Measurements from ENCODE around the gene FGF1.

Gene FGF1

DNA sequence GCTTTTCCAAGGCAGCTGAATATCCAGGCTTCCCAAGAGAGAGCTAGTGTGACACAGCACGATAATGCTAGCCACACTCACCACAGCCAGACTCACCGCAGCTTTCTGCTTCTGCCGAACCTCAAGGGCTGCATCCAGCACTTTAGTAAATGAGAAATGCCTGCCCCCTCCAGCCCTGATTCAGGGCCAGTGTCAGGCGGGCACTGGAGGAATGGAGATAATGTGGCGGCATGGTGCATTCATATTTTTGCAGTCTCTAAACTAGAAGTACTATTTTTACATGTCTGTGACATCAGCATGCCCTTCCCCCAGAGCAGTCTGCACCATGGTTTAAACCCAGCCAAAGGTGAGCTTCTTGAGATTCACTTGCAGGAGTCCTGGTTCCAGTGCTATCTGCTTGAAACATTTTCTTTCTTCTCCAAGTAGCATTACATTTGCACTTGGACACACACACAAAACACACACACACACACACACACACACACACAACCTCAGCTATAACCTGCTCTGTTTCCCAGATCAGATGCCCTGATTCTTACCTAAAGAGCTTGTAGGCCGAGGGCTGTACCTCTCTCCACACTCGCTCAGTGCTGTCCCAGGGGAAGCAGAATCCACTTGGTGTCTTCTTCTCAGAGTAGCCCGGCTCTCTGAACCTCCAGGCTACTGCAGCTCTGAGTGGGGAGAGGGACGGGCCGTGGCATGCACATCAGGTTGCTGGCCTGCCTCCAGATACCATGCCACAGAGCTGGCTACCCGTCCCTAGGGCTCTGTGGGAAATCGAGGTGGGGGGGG is at the start of gene FGF1:
TSS of gene FGF1 (minus strand) at position 673 of the 792 bp plus-strand sequence. CDS start 71,963 bp downstream, outside the sequence.
- Histone ChIP-seq H3K9ac (ENCODE audit: low read depth in 1 of 2, low read length in 2 of 2) (no peak within 1 kb of the TSS), H3K36me3 (ENCODE audit: control insufficient read depth in 1 of 2, insufficient read depth in 2 of 2, low read length in 2 of 2) (no peaks in the 10 kb centered on the region), H3K27ac (ENCODE audit: low read depth, low read length) (no peak within 1 kb of the TSS), H3K4me3 (ENCODE audit: low read depth in 1 of 2, low read length in 2 of 2) (no peak within 1 kb of the TSS), H3K27me3 (ENCODE audit: control insufficient read depth in 1 of 2, insufficient read depth in 2 of 2, low read length in 2 of 2) (no peaks in the 10 kb centered on the region), H3K9me3 (ENCODE audit: control insufficient read depth in 1 of 2, low read length in 2 of 2) (no peaks in the 10 kb centered on the region), H3K4me1 (ENCODE audit: control insufficient read depth in 1 of 2, insufficient read depth in 2 of 2, low read length in 2 of 2) (peaks cover 0 to 4% of the 10 kb centered on the region in 2 donors)

- Histone ChIP-seq H3K36me3 (ENCODE audit: control insufficient read depth in 1 of 2, insufficient read depth in 2 of 2, low read length in 2 of 2) (no peaks in the 10 kb centered on the region), H3K27me3 (ENCODE audit: control insufficient read depth in 1 of 2, insufficient read depth in 2 of 2, low read length in 2 of 2) (no peaks in the 10 kb centered on the region), H3K27ac (ENCODE audit: low read depth, low read length) (no peak overlapping the region), H3K4me3 (ENCODE audit: low read depth in 1 of 2, low read length in 2 of 2) (no peak overlapping the region), H3K9me3 (ENCODE audit: control insufficient read depth in 1 of 2, low read length in 2 of 2) (no peaks in the 10 kb centered on the region), H3K4me1 (ENCODE audit: control insufficient read depth in 1 of 2, insufficient read depth in 2 of 2, low read length in 2 of 2) (no peaks in the 10 kb centered on the region), H3K9ac (ENCODE audit: low read depth in 1 of 2, low read length in 2 of 2) (no peak overlapping the region)
Observed at GRCh38 chr5:142727735-142728047, 41.8 kb upstream of the FGF1 start.

- peaks cover under 1 to 2% of the 10 kb centered on the region in 2 donors for H3K4me1 ChIP-seq (ENCODE audit: control insufficient read depth in 1 of 2, insufficient read depth in 2 of 2, low read length in 2 of 2)
- H3K36me3 ChIP-seq (ENCODE audit: control insufficient read depth in 1 of 2, insufficient read depth in 2 of 2, low read length in 2 of 2): no peaks in the 10 kb centered on the region
- H3K9me3 ChIP-seq (ENCODE audit: control insufficient read depth in 1 of 2, low read length in 2 of 2): no peaks in the 10 kb centered on the region
- H3K4me3 ChIP-seq (ENCODE audit: low read depth in 1 of 2, low read length in 2 of 2): no peak overlapping the region
- H3K9ac ChIP-seq (ENCODE audit: low read depth in 1 of 2, low read length in 2 of 2): no peak overlapping the region
- H3K27me3 ChIP-seq (ENCODE audit: control insufficient read depth in 1 of 2, insufficient read depth in 2 of 2, low read length in 2 of 2): no peaks in the 10 kb centered on the region
- H3K27ac ChIP-seq (ENCODE audit: low read depth, low read length): no peak overlapping the region
Observed at GRCh38 chr5:142726188-142726731, 40.4 kb upstream of the FGF1 start.

GRCh38 chr5:142725231-142726187 is 39.6 kb upstream of the FGF1 start:
- Histone ChIP-seq H3K9ac (ENCODE audit: low read depth in 1 of 2, low read length in 2 of 2) (no peak overlapping the region), H3K36me3 (ENCODE audit: control insufficient read depth in 1 of 2, insufficient read depth in 2 of 2, low read length in 2 of 2) (no peaks in the 10 kb centered on the region), H3K9me3 (ENCODE audit: control insufficient read depth in 1 of 2, low read length in 2 of 2) (no peaks in the 10 kb centered on the region), H3K4me3 (ENCODE audit: low read depth in 1 of 2, low read length in 2 of 2) (no peak overlapping the region), H3K27ac (ENCODE audit: low read depth, low read length) (no peak overlapping the region), H3K4me1 (ENCODE audit: control insufficient read depth in 1 of 2, insufficient read depth in 2 of 2, low read length in 2 of 2) (peaks cover 7 to 8% of the 10 kb centered on the region in 2 donors), H3K27me3 (ENCODE audit: control insufficient read depth in 1 of 2, insufficient read depth in 2 of 2, low read length in 2 of 2) (no peaks in the 10 kb centered on the region)

DNA sequence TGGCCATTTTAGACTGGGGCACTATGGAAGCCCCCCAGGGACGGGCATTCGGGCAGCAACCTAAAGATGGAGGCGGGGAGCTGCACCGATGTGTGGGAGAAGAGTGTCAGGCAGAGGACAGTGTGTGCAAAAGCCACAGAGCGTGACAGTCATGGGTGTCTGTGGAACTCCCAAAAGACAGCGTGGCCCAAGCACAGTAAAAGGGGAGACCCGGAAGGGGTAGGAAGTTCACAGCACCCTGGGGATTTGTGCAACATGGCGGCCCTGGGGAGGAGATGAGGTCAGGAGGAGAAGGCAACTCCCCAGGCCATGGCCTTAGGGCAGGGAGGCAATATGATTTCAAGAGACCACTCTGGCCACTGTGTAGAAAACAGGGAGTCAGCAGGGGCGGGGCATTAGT is 38.9 kb upstream of the FGF1 start:
- H3K9me3 ChIP-seq (ENCODE audit: control insufficient read depth in 1 of 2, low read length in 2 of 2): no peaks in the 10 kb centered on the region
- no peak overlapping the region for H3K27ac ChIP-seq (ENCODE audit: low read depth, low read length)
- H3K4me1 ChIP-seq (ENCODE audit: control insufficient read depth in 1 of 2, insufficient read depth in 2 of 2, low read length in 2 of 2): peaks cover 7 to 12% of the 10 kb centered on the region in 2 donors
- no peak overlapping the region for H3K9ac ChIP-seq (ENCODE audit: low read depth in 1 of 2, low read length in 2 of 2)
- no peaks in the 10 kb centered on the region for H3K36me3 ChIP-seq (ENCODE audit: control insufficient read depth in 1 of 2, insufficient read depth in 2 of 2, low read length in 2 of 2)
- H3K4me3 ChIP-seq (ENCODE audit: low read depth in 1 of 2, low read length in 2 of 2): no peak overlapping the region
- H3K27me3 ChIP-seq (ENCODE audit: control insufficient read depth in 1 of 2, insufficient read depth in 2 of 2, low read length in 2 of 2): no peaks in the 10 kb centered on the region

GRCh38 chr5:142722896-142723295 is 37.0 kb upstream of the FGF1 start:
- Histone ChIP-seq H3K27me3 (ENCODE audit: control insufficient read depth in 1 of 2, insufficient read depth in 2 of 2, low read length in 2 of 2) (no peaks in the 10 kb centered on the region), H3K9ac (ENCODE audit: low read depth in 1 of 2, low read length in 2 of 2) (no peak overlapping the region), H3K9me3 (ENCODE audit: control insufficient read depth in 1 of 2, low read length in 2 of 2) (no peaks in the 10 kb centered on the region), H3K4me1 (ENCODE audit: control insufficient read depth in 1 of 2, insufficient read depth in 2 of 2, low read length in 2 of 2) (peaks cover 7 to 12% of the 10 kb centered on the region in 2 donors), H3K36me3 (ENCODE audit: control insufficient read depth in 1 of 2, insufficient read depth in 2 of 2, low read length in 2 of 2) (no peaks in the 10 kb centered on the region), H3K4me3 (ENCODE audit: low read depth in 1 of 2, low read length in 2 of 2) (no peak overlapping the region), H3K27ac (ENCODE audit: low read depth, low read length) (no peak overlapping the region)

GRCh38 chr5:142722146-142722545 is 36.3 kb upstream of the FGF1 start:
- H3K9ac ChIP-seq (ENCODE audit: low read depth in 1 of 2, low read length in 2 of 2): no peak overlapping the region
- no peaks in the 10 kb centered on the region for H3K36me3 ChIP-seq (ENCODE audit: control insufficient read depth in 1 of 2, insufficient read depth in 2 of 2, low read length in 2 of 2)
- H3K27me3 ChIP-seq (ENCODE audit: control insufficient read depth in 1 of 2, insufficient read depth in 2 of 2, low read length in 2 of 2): no peaks in the 10 kb centered on the region
- peaks cover 11 to 12% of the 10 kb centered on the region in 2 donors for H3K4me1 ChIP-seq (ENCODE audit: control insufficient read depth in 1 of 2, insufficient read depth in 2 of 2, low read length in 2 of 2)
- no peak overlapping the region for H3K4me3 ChIP-seq (ENCODE audit: low read depth in 1 of 2, low read length in 2 of 2)
- H3K27ac ChIP-seq (ENCODE audit: low read depth, low read length): no peak overlapping the region
- H3K9me3 ChIP-seq (ENCODE audit: control insufficient read depth in 1 of 2, low read length in 2 of 2): no peaks in the 10 kb centered on the region

- H3K9me3 ChIP-seq (ENCODE audit: control insufficient read depth in 1 of 2, low read length in 2 of 2): no peaks in the 10 kb centered on the region
- H3K27ac ChIP-seq (ENCODE audit: low read depth, low read length): no peak overlapping the region
- no peaks in the 10 kb centered on the region for H3K27me3 ChIP-seq (ENCODE audit: control insufficient read depth in 1 of 2, insufficient read depth in 2 of 2, low read length in 2 of 2)
- no peaks in the 10 kb centered on the region for H3K36me3 ChIP-seq (ENCODE audit: control insufficient read depth in 1 of 2, insufficient read depth in 2 of 2, low read length in 2 of 2)
- peaks cover 12 to 14% of the 10 kb centered on the region in 2 donors for H3K4me1 ChIP-seq (ENCODE audit: control insufficient read depth in 1 of 2, insufficient read depth in 2 of 2, low read length in 2 of 2)
- peak overlapping the region in 1 of 2 donors; percentile 23 for H3K4me3 ChIP-seq (ENCODE audit: low read depth in 1 of 2, low read length in 2 of 2)
- no peak overlapping the region for H3K9ac ChIP-seq (ENCODE audit: low read depth in 1 of 2, low read length in 2 of 2)
Observed at GRCh38 chr5:142720641-142721271, 34.9 kb upstream of the FGF1 start.

DNA sequence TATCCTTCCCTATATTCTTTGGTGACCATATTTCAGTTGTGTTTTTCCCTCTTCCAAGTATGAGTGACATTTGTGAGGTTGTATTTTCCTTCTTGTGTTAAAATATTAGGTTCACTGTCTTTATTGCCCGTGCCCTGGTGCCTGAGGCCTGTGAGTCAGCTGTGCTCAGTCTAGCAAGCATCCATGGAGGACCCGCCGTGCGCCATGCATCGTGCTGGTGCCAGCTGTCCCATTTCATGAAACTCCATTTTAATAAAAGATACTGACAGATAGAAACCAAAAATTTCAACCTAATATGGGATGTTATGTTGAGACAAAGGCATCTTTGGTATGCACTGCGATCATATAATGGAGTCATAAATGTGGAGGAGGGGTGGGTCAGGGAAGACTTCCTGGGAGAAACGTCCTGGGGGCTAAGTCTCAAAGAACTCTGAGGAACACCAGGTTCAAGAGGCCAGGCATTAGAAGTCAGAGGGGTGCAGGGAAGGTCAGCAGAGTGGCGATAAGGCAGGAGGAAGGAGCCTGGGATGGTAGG is 34.0 kb upstream of the FGF1 start:
- Histone ChIP-seq H3K27ac (ENCODE audit: low read depth, low read length) (no peak overlapping the region), H3K4me1 (ENCODE audit: control insufficient read depth in 1 of 2, insufficient read depth in 2 of 2, low read length in 2 of 2) (peaks cover 12 to 14% of the 10 kb centered on the region in 2 donors), H3K4me3 (ENCODE audit: low read depth in 1 of 2, low read length in 2 of 2) (no peak overlapping the region)

More for the DNA sequence above, 34.0 kb upstream of the FGF1 start:
- no peaks in the 10 kb centered on the region for H3K27me3 ChIP-seq (ENCODE audit: control insufficient read depth in 1 of 2, insufficient read depth in 2 of 2, low read length in 2 of 2)
- no peak overlapping the region for H3K9ac ChIP-seq (ENCODE audit: low read depth in 1 of 2, low read length in 2 of 2)
- H3K9me3 ChIP-seq (ENCODE audit: control insufficient read depth in 1 of 2, low read length in 2 of 2): no peaks in the 10 kb centered on the region
- no peaks in the 10 kb centered on the region for H3K36me3 ChIP-seq (ENCODE audit: control insufficient read depth in 1 of 2, insufficient read depth in 2 of 2, low read length in 2 of 2)
